HEK293 (cell line): ENCODE measurements around the gene PEF1.

Experiments used
- CTCF ChIA-PET: fragments of 350-600 bp; formaldehyde crosslinking; extraction: SDS; loops from one replicate; lab custom pipeline; 2021; ENCODE audit warnings: antibody characterized with exemption; lab: Yijun Ruan, JAX
- POLR2A ChIA-PET: fragments of 300-600 bp; formaldehyde crosslinking; extraction: SDS; loops from one replicate; lab custom pipeline; 2020; ENCODE audit warnings: antibody characterized with exemption, inconsistent platforms; lab: Yijun Ruan, JAX
- H3K27ac ChIP-seq: fragments of 200-500 bp; sonication (Bioruptor generic); 2 replicates; pipeline ENCODE4 v1.5.1; 2014; ENCODE audit warnings: low read depth, low read length, control low read depth, inconsistent platforms; ENCODE audit errors: extremely low read depth
- H3K36me3 ChIP-seq, 2 experiments: fragments of 200-500 bp in 1 of 2; sonication (Bioruptor generic) in 1 of 2; 1 replicate in 1 of 2; 2 replicates in 1 of 2; pipeline ENCODE4 v1.5.1; 2014 to 2017; ENCODE audit warnings: inconsistent platforms in 2 of 2, low read length in 2 of 2; ENCODE audit not compliant: control insufficient read depth in 2 of 2, insufficient read depth in 1 of 2
- H3K4me1 ChIP-seq: fragments of 200-500 bp; sonication (Bioruptor generic); 2 replicates; pipeline ENCODE4 v1.5.1; 2014; ENCODE audit warnings: mild to moderate bottlenecking, low read length, inconsistent platforms; ENCODE audit not compliant: control insufficient read depth, insufficient read depth
- H3K4me3 ChIP-seq: 2 replicates; pipeline ENCODE4 v1.5.1; 2011; ENCODE audit warnings: low read depth, mild to moderate bottlenecking, control low read depth, low read length, moderate library complexity
- H3K9me3 ChIP-seq: fragments of 200-500 bp; sonication (Bioruptor generic); 2 replicates; pipeline ENCODE4 v1.5.1; 2014; ENCODE audit warnings: low read depth, low read length, inconsistent platforms; ENCODE audit not compliant: control insufficient read depth, insufficient read depth
- IKZF3 ChIP-seq: fragments of 450-650 bp; IDR thresholded peaks from 2 replicates; pipeline ENCODE4 v1.5.0; 2018; ENCODE audit warnings: missing biosample characterization, mild to moderate bottlenecking, missing genetic modification characterization, moderate library complexity
- INSM2 ChIP-seq: fragments of 450-650 bp; formaldehyde crosslinking; IDR thresholded peaks from 2 replicates; pipeline ENCODE4 v1.5.1; 2016; ENCODE audit warnings: missing biosample characterization, missing genetic modification characterization
- SALL2 ChIP-seq: fragments of 450-650 bp; formaldehyde crosslinking; IDR thresholded peaks from 2 replicates; pipeline ENCODE4 v1.5.0; 2017; ENCODE audit warnings: missing biosample characterization, mild to moderate bottlenecking, missing genetic modification characterization, borderline replicate concordance
- SCRT1 ChIP-seq: fragments of 450-650 bp; formaldehyde crosslinking; IDR thresholded peaks from 2 replicates; pipeline ENCODE4 v1.5.1; 2016; ENCODE audit warnings: missing biosample characterization, missing genetic modification characterization, borderline replicate concordance
- ZFP69B ChIP-seq: fragments of 450-650 bp; formaldehyde crosslinking; IDR thresholded peaks from 2 replicates; pipeline ENCODE4 v1.5.1; 2016; ENCODE audit warnings: missing biosample characterization, missing genetic modification characterization
- ZNF114 ChIP-seq: fragments of 450-650 bp; formaldehyde crosslinking; IDR thresholded peaks from 2 replicates; pipeline ENCODE4 v1.5.0; 2017; ENCODE audit warnings: missing biosample characterization, missing genetic modification characterization
- ZNF133 ChIP-seq: fragments of 450-650 bp; formaldehyde crosslinking; IDR thresholded peaks from 2 replicates; pipeline ENCODE4 v1.5.1; 2016; ENCODE audit warnings: missing biosample characterization, missing genetic modification characterization
- ZNF138 ChIP-seq: fragments of 450-650 bp; formaldehyde crosslinking; IDR thresholded peaks from 2 replicates; pipeline ENCODE4 v1.5.1; 2016; ENCODE audit warnings: missing biosample characterization, missing genetic modification characterization, borderline replicate concordance
- ZNF23 ChIP-seq: fragments of 450-650 bp; formaldehyde crosslinking; IDR thresholded peaks from 2 replicates; pipeline ENCODE4 v1.5.1; 2016; ENCODE audit warnings: missing biosample characterization, missing genetic modification characterization, borderline replicate concordance
- ZNF280D ChIP-seq: fragments of 450-650 bp; formaldehyde crosslinking; IDR thresholded peaks from 2 replicates; pipeline ENCODE4 v1.5.1; 2016; ENCODE audit warnings: missing biosample characterization, missing genetic modification characterization
- ZNF473 ChIP-seq: fragments of 450-650 bp; formaldehyde crosslinking; IDR thresholded peaks from 2 replicates; pipeline ENCODE4 v1.5.1; 2017; ENCODE audit warnings: missing biosample characterization, missing genetic modification characterization
- ZNF514 ChIP-seq: fragments of 450-650 bp; formaldehyde crosslinking; IDR thresholded peaks from 2 replicates; pipeline ENCODE4 v1.5.1; 2016; ENCODE audit warnings: missing biosample characterization, missing genetic modification characterization
- ZNF610 ChIP-seq: fragments of 450-650 bp; formaldehyde crosslinking; IDR thresholded peaks from 2 replicates; pipeline ENCODE4 v1.5.1; 2016; ENCODE audit warnings: missing biosample characterization, missing genetic modification characterization, borderline replicate concordance
- ZNF654 ChIP-seq: fragments of 450-650 bp; formaldehyde crosslinking; IDR thresholded peaks from 2 replicates; pipeline ENCODE4 v1.5.1; 2016; ENCODE audit warnings: low read depth, missing biosample characterization, missing genetic modification characterization
- ZSCAN5A ChIP-seq: fragments of 450-650 bp; formaldehyde crosslinking; IDR thresholded peaks from 2 replicates; pipeline ENCODE4 v1.5.1; 2016; ENCODE audit warnings: missing biosample characterization, missing genetic modification characterization
- TF ChIP-seq, protein P1 (sequence below): fragments of 450-650 bp; IDR thresholded peaks from 2 replicates; pipeline ENCODE4 v1.5.1; 2018; ENCODE audit warnings: missing biosample characterization, mild to moderate bottlenecking, missing genetic modification characterization
- TF ChIP-seq, protein P2 (sequence below): fragments of 450-650 bp; formaldehyde crosslinking; IDR thresholded peaks from 2 replicates; pipeline ENCODE4 v1.5.1; 2016; ENCODE audit warnings: missing biosample characterization, missing genetic modification characterization, borderline replicate concordance
- TF ChIP-seq, protein P3 (sequence below): sonication (generic); formaldehyde crosslinking; IDR thresholded peaks from 2 replicates; pipeline ENCODE4 v1.8.1; 2022; ENCODE audit warnings: mild to moderate bottlenecking, moderate library complexity, missing genetic modification reagents
- TF ChIP-seq, protein P4 (sequence below): fragments of 450-650 bp; formaldehyde crosslinking; conservative IDR thresholded peaks from 2 replicates; pipeline ENCODE4 v1.5.1; 2016; ENCODE audit warnings: low read depth, missing biosample characterization, missing genetic modification characterization

PEF1 gene

DNA sequence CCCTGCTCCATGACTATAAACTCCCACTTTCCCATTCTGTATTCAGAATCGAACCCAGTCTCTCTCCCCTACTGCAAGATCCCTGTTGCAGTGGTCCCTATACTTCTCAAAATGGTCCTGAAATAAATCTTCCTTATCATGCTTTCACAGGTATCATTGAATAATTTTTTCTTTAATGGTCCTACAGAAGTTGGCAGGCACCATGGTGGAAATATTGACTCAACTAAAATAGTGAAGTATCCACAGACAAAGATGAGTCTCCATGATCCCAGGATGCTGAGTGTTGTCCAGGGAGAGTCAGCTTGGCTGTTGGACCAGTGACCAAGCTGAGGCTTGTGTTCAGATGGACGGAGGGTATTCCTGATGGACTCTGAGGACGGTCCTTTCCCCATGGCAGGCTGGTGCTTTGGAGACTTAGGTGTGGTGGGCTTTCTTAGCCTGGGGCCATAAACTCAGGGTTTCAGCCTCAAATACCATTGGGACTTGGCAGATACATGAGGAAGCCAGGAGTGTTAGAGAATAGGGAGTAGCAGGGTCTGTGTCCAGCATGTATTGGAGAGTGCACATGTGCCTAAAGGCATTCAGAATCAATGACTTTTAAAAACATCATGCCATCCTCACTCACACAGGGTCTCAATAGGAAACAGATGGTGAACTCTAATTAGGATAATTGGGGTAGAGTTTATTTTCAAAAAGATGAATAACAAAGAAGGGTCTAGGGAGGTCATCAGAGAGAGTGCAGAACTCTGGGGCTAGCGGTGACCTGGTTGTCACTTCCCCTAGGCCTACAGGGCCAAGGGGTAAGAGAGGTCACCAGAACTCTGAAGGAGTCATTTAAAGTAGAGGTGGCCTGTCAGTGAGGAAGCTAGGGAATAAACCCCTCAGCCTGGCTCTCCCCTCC is 48.6 kb downstream of the PEF1 start:
- POLR2A ChIA-PET = no interaction called here
- TF ChIP-seq ZNF114 (no peak), ZNF654 (no peak), ZNF610 (tag by site-specific recombination) (no peak), INSM2 (tag by site-specific recombination) (no peak), SCRT1 (tag by site-specific recombination) (no peak), ZFP69B (no peak), ZNF23 (tag by site-specific recombination) (no peak), ZNF514 (no peak), ZNF280D (tag by site-specific recombination) (no peak), ZNF138 (tag by site-specific recombination) (no peak), SALL2 (no peak), ZSCAN5A (no peak), ZNF473 (no peak), IKZF3 (no peak), ZNF133 (tag by site-specific recombination) (no peak)
- TF ChIP-seq, protein P1, sequence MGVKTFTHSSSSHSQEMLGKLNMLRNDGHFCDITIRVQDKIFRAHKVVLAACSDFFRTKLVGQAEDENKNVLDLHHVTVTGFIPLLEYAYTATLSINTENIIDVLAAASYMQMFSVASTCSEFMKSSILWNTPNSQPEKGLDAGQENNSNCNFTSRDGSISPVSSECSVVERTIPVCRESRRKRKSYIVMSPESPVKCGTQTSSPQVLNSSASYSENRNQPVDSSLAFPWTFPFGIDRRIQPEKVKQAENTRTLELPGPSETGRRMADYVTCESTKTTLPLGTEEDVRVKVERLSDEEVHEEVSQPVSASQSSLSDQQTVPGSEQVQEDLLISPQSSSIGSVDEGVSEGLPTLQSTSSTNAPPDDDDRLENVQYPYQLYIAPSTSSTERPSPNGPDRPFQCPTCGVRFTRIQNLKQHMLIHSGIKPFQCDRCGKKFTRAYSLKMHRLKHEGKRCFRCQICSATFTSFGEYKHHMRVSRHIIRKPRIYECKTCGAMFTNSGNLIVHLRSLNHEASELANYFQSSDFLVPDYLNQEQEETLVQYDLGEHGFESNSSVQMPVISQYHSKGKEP (tag by site-specific recombination) = no peak
- TF ChIP-seq, protein P2, sequence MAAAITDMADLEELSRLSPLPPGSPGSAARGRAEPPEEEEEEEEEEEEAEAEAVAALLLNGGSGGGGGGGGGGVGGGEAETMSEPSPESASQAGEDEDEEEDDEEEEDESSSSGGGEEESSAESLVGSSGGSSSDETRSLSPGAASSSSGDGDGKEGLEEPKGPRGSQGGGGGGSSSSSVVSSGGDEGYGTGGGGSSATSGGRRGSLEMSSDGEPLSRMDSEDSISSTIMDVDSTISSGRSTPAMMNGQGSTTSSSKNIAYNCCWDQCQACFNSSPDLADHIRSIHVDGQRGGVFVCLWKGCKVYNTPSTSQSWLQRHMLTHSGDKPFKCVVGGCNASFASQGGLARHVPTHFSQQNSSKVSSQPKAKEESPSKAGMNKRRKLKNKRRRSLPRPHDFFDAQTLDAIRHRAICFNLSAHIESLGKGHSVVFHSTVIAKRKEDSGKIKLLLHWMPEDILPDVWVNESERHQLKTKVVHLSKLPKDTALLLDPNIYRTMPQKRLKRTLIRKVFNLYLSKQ (tag by site-specific recombination) = no peak
- TF ChIP-seq, protein P3, sequence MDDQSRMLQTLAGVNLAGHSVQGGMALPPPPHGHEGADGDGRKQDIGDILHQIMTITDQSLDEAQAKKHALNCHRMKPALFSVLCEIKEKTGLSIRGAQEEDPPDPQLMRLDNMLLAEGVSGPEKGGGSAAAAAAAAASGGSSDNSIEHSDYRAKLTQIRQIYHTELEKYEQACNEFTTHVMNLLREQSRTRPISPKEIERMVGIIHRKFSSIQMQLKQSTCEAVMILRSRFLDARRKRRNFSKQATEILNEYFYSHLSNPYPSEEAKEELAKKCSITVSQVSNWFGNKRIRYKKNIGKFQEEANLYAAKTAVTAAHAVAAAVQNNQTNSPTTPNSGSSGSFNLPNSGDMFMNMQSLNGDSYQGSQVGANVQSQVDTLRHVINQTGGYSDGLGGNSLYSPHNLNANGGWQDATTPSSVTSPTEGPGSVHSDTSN = no peak
- TF ChIP-seq, protein P4, sequence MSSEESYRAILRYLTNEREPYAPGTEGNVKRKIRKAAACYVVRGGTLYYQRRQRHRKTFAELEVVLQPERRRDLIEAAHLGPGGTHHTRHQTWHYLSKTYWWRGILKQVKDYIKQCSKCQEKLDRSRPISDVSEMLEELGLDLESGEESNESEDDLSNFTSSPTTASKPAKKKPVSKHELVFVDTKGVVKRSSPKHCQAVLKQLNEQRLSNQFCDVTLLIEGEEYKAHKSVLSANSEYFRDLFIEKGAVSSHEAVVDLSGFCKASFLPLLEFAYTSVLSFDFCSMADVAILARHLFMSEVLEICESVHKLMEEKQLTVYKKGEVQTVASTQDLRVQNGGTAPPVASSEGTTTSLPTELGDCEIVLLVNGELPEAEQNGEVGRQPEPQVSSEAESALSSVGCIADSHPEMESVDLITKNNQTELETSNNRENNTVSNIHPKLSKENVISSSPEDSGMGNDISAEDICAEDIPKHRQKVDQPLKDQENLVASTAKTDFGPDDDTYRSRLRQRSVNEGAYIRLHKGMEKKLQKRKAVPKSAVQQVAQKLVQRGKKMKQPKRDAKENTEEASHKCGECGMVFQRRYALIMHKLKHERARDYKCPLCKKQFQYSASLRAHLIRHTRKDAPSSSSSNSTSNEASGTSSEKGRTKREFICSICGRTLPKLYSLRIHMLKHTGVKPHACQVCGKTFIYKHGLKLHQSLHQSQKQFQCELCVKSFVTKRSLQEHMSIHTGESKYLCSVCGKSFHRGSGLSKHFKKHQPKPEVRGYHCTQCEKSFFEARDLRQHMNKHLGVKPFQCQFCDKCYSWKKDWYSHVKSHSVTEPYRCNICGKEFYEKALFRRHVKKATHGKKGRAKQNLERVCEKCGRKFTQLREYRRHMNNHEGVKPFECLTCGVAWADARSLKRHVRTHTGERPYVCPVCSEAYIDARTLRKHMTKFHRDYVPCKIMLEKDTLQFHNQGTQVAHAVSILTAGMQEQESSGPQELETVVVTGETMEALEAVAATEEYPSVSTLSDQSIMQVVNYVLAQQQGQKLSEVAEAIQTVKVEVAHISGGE (tag by site-specific recombination) = no peak
- TF ChIP-seq, all 188 proteins: peak for 0
- H3K27ac ChIP-seq = no peak overlapping the region
- CTCF ChIA-PET = interaction anchor here (0.6 to 9.6 kb wide), 6 partner anchors 11 to 71 kb away, joined by 3 to 120 read pairs (median 4); no protein-coding TSS in a partner anchor
- H3K9me3 ChIP-seq = no peaks in the 10 kb centered on the region
- H3K4me3 ChIP-seq = no peak overlapping the region
- no peaks in the 10 kb centered on the region for H3K36me3 ChIP-seq
- no peaks in the 10 kb centered on the region for H3K4me1 ChIP-seq
